Osteocyte (in vitro differentiated cells): Measurements from ENCODE around the gene EDIL3. TPM values are rescaled to one million over a fixed set of nuclear protein-coding genes. Genes with fewer than 3 reads are reported as not detected.
"Not testable (repeated sequence)": the region's sequence is repeated elsewhere in the genome, so short reads cannot be mapped to it uniquely, and the experiment has no call there.

Source experiments
- DNase-seq: peaks from one replicate; pipeline ENCODE4 v3.0.0; 2021; ENCODE audit warnings: mixed read lengths; ENCODE audit not compliant: unreplicated experiment; ENCODE audit errors: extremely low spot score
- H3K27ac Mint-ChIP-seq: one replicate; pipeline ENCODE4 v1.8.0; 2021; ENCODE audit warnings: mild to moderate bottlenecking, mixed read lengths; ENCODE audit not compliant: unreplicated experiment
- H3K27me3 Mint-ChIP-seq: one replicate; pipeline ENCODE4 v1.8.0; 2021; ENCODE audit warnings: mixed read lengths; ENCODE audit not compliant: unreplicated experiment
- H3K36me3 Mint-ChIP-seq: one replicate; pipeline ENCODE4 v1.8.0; 2021; ENCODE audit warnings: mixed read lengths; ENCODE audit not compliant: unreplicated experiment
- H3K4me1 Mint-ChIP-seq: one replicate; pipeline ENCODE4 v1.8.0; 2021; ENCODE audit warnings: mixed read lengths; ENCODE audit not compliant: unreplicated experiment
- H3K4me3 Mint-ChIP-seq: one replicate; pipeline ENCODE4 v1.8.0; 2021; ENCODE audit warnings: mild to moderate bottlenecking, moderate library complexity, mixed read lengths; ENCODE audit not compliant: unreplicated experiment
- H3K9me3 Mint-ChIP-seq: one replicate; pipeline ENCODE4 v1.8.0; 2021; ENCODE audit warnings: mixed read lengths; ENCODE audit not compliant: unreplicated experiment
- CTCF ChIP-seq: fragments of 200-600 bp; sonication (generic); IDR thresholded peaks from 2 replicates; pipeline ENCODE4 v1.5.0; 2021; ENCODE audit warnings: antibody characterized with exemption, mild to moderate bottlenecking, moderate library complexity
- total RNA-seq: library from RNA; stranded (reverse); gene quantifications from 2 replicates; pipeline ENCODE4 v1.2.1, GENCODE V29; 2021

The EDIL3 gene
- total RNA-seq, 1 donor from 2014 or later = 470 TPM

DNA sequence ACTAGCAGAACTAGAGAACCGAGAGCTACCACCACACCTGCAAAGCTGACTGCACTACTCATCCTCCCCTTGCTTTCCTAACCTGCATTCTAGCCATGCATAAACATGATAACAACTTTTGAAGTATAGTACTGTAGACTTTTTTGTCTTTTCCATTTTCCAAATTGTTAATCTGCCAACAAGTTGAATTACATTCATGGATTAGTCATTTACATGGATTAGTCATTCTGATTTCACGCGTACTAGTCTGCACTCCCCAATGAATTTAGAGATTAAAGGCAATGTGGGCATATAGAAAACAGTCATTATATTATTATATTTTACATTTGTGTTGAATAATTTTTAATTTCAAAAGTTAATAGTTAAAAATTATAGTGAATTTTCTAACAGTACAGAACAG is 81.4 kb downstream of the EDIL3 start:
- DNase-seq = no peak
- TF ChIP-seq CTCF = no peak
- Mint-ChIP-seq H3K4me1 (peaks cover 62% of the 10 kb centered on the region), H3K9me3 (peaks cover 4% of the 10 kb centered on the region), H3K27ac (no peak overlapping the region), H3K36me3 (peaks cover 6% of the 10 kb centered on the region), H3K4me3 (no peak overlapping the region), H3K27me3 (no peaks in the 10 kb centered on the region)

- TF ChIP-seq CTCF = no peak
- H3K27ac Mint-ChIP-seq = peak overlapping the region; percentile 54
- H3K4me1 Mint-ChIP-seq = peaks cover 61% of the 10 kb centered on the region
- H3K27me3 Mint-ChIP-seq = no peaks in the 10 kb centered on the region
- DNase-seq = no peak
- H3K36me3 Mint-ChIP-seq = peaks cover 15% of the 10 kb centered on the region
- H3K9me3 Mint-ChIP-seq = peaks cover 12% of the 10 kb centered on the region
- no peak overlapping the region for H3K4me3 Mint-ChIP-seq
Measured at GRCh38 chr5:84301535-84301934, 83.1 kb downstream of the EDIL3 start.

DNA sequence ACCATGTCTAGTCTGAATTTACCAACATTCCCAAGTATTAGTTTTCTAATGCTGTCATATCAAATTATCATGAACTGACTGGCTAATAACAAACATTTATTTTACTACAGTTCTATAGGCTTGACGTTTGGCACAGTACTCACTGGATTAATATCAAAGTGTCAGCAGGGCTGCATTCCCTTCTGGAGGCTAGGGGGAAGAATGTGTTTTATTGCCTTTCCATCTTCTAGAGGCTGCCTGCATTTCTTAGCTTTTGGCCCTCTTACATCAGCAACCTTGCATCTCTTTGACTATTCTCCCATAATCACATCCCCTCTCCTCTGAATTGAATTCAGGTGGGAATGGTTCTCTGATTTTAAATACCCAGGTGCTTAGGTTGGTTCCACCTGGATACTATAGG is 84.7 kb downstream of the EDIL3 start:
- TF ChIP-seq CTCF = no peak
- Mint-ChIP-seq H3K4me1 (peaks cover 69% of the 10 kb centered on the region), H3K36me3 (peaks cover 15% of the 10 kb centered on the region), H3K27ac (peak overlapping the region; percentile 43), H3K9me3 (peaks cover 12% of the 10 kb centered on the region), H3K4me3 (no peak overlapping the region), H3K27me3 (no peaks in the 10 kb centered on the region)
- no peak for DNase-seq

GRCh38 chr5:84298628-84299027 is 86.1 kb downstream of the EDIL3 start:
- peaks cover 59% of the 10 kb centered on the region for H3K4me1 Mint-ChIP-seq
- peaks cover 15% of the 10 kb centered on the region for H3K36me3 Mint-ChIP-seq
- no peak overlapping the region for H3K4me3 Mint-ChIP-seq
- no peaks in the 10 kb centered on the region for H3K27me3 Mint-ChIP-seq
- no peak for TF ChIP-seq CTCF
- peaks cover 12% of the 10 kb centered on the region for H3K9me3 Mint-ChIP-seq
- DNase-seq = no peak
- peak overlapping the region; percentile 23 for H3K27ac Mint-ChIP-seq

GRCh38 chr5:84297641-84298040 is 87.0 kb downstream of the EDIL3 start:
- peaks cover 12% of the 10 kb centered on the region for H3K9me3 Mint-ChIP-seq
- not testable (repeated sequence) for H3K27ac Mint-ChIP-seq

More at GRCh38 chr5:84297641-84298040, 87.0 kb downstream of the EDIL3 start:
- not testable (repeated sequence) for DNase-seq, H3K27me3 Mint-ChIP-seq, H3K4me3 Mint-ChIP-seq
- H3K4me1 Mint-ChIP-seq = peaks cover 55% of the 10 kb centered on the region
- peaks cover 19% of the 10 kb centered on the region for H3K36me3 Mint-ChIP-seq
